HG03139 (cell line): ENCODE measurements around the gene ARL2BP.

Experiments
- ATAC-seq: cut with Tn5 transposase; IDR thresholded peaks from one replicate; pipeline ENCODE4 v1.9.1; 2021; ENCODE audit not compliant: unreplicated experiment

The ARL2BP gene

GRCh38 chr16:57235128-57236021, 9.7 kb upstream of the ARL2BP start:
- no peak for ATAC-seq

GRCh38 chr16:57236022-57236350, 9.1 kb upstream of the ARL2BP start:
- ATAC-seq, result no peak

- no peak for ATAC-seq
Observed at GRCh38 chr16:57238682-57239081, 6.4 kb upstream of the ARL2BP start.

DNA sequence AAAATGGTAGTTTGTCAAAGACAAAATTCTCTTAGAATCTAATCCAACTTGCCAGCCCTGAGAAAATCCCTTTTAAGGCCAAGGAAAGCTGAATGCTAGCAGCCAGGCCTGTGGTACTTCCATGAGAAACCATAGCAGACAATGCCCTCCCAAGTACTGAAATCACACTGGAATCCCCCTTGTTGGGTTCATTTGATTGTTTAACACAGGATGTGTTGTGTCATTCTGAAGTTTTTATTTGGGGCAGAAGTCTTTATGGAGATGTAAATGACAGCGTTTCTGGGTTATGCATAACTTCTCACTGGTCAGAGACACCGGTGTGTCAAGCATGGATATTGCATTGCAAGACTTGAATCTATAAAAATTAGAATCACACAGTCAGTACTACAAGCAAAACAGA, 6.0 kb upstream of the ARL2BP start:
- no peak for ATAC-seq

DNA sequence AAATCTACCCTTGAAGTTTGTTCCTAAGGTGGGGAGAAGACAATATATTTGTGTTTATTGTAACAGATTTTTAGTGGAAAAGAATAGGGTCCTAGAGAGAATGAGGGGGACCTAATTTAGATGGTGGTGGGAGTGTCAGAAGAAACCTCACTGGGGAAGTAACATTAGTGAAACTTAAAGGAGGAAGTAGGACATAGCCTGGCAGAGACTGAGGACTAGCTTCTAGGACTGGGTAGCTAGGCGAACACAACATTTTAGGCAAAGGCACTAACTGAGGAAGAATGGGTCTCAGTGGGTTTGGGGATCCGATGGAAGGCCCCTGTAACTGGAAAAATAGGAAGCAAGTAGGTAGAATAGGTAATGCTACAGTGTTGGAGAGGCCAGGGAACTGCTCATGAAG, 4.2 kb upstream of the ARL2BP start:
- ATAC-seq, result no peak

DNA sequence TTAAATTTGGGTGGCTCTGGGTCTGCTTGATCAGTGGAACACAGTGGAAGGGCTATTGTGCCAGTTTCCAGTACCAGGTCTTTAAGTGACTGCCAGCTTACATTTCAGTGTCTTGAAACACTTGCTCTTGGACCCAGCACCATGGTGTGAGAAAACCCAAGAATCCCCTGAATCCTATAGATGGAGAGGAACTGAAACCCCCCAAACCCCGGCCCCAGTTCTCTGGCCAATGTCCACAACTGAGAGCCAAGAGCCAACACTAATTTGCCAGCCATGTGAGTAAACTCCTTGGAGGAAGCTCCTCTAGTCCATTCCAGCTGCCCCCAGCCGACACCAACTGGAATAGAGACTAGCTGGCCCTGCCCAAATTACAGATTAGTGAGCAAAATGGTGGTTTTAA, 2.4 kb upstream of the ARL2BP start:
- ATAC-seq, result no peak

- ATAC-seq, result peak; percentile 13
Observed at GRCh38 chr16:57244463-57244766, 644 bp upstream of the ARL2BP start.

DNA sequence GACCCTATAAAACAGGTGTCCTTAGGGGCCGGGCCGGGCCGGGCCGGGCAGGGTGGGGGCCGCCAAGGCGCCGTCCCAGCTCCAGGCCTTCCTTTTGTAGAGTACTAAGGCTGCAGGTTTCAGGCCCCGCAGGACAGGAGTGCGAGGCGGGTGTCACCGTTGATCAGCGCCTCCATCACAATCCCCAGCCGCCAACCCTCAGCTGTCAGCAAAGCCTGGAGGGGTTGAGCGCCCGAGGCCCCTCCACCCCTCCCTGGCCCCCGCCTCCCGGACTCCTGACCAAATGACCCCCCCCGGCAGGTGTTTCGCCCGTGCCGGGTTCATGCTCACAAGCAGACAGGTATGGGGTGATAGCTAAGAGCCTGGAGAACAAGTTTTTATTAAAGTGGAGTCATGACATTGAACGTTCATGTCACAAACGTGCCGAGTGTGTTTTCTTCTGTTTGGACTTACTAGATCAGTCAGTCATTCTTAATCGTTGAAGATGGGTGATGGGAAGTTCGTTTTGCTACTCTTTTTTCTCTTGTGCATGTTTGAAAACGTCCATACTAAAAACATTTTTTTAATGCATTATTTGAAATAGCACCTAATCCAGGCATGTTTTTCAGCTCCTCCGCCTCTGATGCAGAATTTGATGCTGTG, 534 bp downstream of the ARL2BP start:
- no peak for ATAC-seq

DNA sequence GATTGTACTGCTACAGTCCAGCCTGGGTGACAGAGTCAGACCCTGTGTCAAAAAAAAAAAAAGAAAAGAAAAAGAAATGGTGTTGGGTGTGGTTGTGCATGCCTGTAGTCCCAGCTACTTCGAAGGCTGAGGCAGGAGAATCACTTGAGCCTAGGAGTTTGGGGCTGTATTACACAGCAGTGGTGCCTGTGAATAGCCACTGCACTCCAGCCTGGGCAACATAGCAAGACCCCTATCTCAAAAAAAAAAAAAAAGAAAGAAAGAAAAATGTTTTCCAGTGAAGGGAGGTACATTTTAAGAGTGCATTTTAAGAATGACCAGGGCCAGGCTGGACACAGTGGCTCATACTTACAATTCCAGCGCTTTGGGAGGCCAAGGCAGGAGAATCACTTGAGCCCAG, 6.3 kb downstream of the ARL2BP start:
- ATAC-seq, result no peak

- ATAC-seq, result no peak
Observed at GRCh38 chr16:57252148-57252721, 7.2 kb downstream of the ARL2BP start.

GRCh38 chr16:57253466-57253865, 8.4 kb downstream of the ARL2BP start:
- no peak for ATAC-seq

DNA sequence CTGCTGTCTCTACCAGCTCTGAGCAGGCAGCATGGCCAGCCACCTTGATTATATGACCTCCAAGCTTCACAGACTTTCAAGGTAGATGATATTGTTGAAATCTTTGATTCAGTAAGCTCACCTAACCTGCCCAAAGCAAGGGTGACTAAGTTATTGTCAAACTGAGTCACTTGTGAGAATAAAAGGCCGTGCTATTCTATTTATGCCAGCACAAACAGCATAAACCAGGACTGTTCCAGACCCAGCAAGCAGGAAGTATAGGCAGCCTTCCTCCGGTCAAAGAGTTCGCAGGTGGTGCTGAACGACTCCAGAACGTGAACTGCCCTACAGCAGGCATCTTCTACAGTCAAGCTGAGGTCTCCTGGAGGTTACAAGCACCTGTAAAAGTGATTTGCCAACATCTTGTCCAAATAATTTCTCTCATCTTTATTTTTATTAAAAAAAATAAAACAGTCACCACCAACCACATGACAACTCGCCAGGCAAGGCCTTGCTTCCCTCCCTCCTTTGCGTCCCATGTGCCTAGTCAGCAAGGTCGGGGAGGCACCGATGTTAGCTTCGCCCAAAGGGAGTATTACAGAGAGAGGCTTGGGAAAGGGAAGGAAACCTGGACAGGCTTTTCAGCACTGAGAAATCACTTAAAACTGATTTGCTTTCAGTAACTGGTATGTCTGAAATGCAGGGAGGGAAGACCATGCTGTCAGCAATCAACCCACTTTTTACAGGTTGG, 10.8 kb downstream of the ARL2BP start:
- ATAC-seq, result no peak

- no peak for ATAC-seq
Observed at GRCh38 chr16:57256601-57257395, 11.7 kb downstream of the ARL2BP start.

- no peak for ATAC-seq
Observed at GRCh38 chr16:57257455-57258070, 12.5 kb downstream of the ARL2BP start.

DNA sequence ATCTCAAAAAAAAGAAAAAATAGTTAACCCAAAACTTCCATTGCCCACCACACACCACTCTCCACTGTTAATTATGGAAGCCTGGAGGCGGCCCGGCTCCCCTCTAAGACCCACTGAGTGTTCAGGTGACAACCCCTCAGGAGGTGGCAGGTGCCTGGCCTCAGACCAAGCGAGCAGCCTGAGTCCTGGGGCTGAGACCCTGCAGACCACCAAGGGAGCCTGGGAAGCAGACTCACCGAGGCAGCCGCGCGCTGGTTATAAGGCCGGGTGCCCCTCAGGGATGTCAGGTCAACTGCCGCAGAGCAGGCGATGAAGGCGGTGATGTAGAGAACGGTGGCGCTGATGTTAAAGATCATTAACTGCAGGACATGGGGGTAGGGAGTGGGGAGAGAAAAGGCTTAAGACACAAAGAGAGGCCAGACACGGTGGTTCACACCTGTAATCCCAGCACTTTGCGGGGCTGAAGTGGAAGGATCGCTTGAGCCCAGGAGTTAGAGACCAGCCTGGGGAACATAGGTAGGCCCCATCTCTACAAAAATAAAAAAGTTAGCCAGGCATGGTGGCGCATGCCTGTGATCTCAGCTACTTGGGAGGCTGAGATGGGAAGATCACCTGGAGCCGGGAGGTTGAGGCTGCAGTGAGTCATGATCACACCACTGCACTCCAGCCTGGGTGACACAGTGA, 13.3 kb downstream of the ARL2BP start:
- ATAC-seq, result no peak

- no peak for ATAC-seq
Observed at GRCh38 chr16:57258910-57259475, 13.9 kb downstream of the ARL2BP start.

GRCh38 chr16:57260294-57260929, 15.4 kb downstream of the ARL2BP start:
- no peak for ATAC-seq

DNA sequence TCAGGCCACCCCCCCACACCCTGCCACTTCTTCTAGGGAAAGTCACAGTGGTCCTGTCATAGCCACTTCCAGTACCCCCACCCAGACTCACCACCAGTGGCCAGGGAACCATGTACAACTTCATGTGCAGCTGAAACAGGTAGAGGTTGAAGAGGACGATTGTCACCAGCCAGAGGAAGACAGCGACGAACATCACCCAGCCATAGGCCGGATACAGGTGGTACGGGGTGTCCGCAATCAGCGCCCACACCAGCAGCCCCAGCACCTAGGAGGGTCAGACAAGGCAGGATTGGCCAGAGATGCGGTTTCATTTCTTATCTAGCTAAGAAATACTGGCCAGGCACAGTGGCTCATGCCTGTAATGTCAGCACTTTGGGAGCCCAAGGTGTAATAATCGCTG, 16.7 kb downstream of the ARL2BP start:
- no peak for ATAC-seq

GRCh38 chr16:57262841-57263540, 17.9 kb downstream of the ARL2BP start:
- no peak for ATAC-seq
